K562 (cell line): ENCODE results near the gene CCDC69. TPM values are rescaled to one million over a fixed set of nuclear protein-coding genes. Genes with fewer than 3 reads are reported as not detected.

Experiments
- ATAC-seq: fragments of 200-7000 bp; cut with Tn5 transposase; 3 replicates; pipeline ENCODE4 v1.9.1; 2020; ENCODE audit warnings: moderate library complexity
- BruUV-seq: library from RNA; stranded (reverse); fragments of 400-500 nt; replicated peaks from 2 replicates; lab custom pipeline; 2021; lab: Mats Ljungman, UMichigan
- CTCF ChIA-PET: fragments of 300-600 bp; formaldehyde crosslinking; extraction: SDS; loops from one replicate; lab custom pipeline; 2021; ENCODE audit warnings: low intra/inter-chr PET ratio; lab: Yijun Ruan, JAX
- POLR2A ChIA-PET: fragments of 300-600, 350-650 bp; sonication (Branson Sonifier 250); formaldehyde crosslinking; extraction: SDS; loops from one replicate; lab custom pipeline; 2021; ENCODE audit warnings: antibody characterized with exemption, inconsistent platforms; lab: Yijun Ruan, JAX
- DNase-seq, 4 experiments: peaks; one replicate each; pipeline versions ENCODE4 v3.0.0 to v3.0.0-alpha.2; 2011 to 2018; ENCODE audit warnings: low spot score in 3 of 4, mixed read lengths in 3 of 4; ENCODE audit errors: extremely low read depth in 1 of 4
- FAIRE-seq: peaks from 2 replicates; lab custom pipeline; 2011; peaks lifted over from hg19 to GRCh38; lab: Jason Lieb, UNC
- H2AFZ ChIP-seq: 2 replicates; pipeline ENCODE4 v1.6.0; 2011; ENCODE audit warnings: low read depth, low read length, control low read depth, inconsistent platforms
- H3K27ac ChIP-seq: fragments of 200-600 bp; 3 replicates; pipeline ENCODE4 v1.8.0; 2011; ENCODE audit warnings: low read depth, mild to moderate bottlenecking, control low read depth, inconsistent platforms, low read length, moderate library complexity, mixed read lengths; ENCODE audit errors: extremely low read depth
- H3K27me3 ChIP-seq, 2 experiments: fragments of 300-600 bp in 1 of 2; 2 replicates in 1 of 2; 3 replicates in 1 of 2; pipeline versions ENCODE4 v1.6.0 to v1.8.0; 2011; ENCODE audit warnings: inconsistent platforms in 2 of 2, low read length in 2 of 2, mild to moderate bottlenecking in 1 of 2, mixed read lengths in 1 of 2, moderate library complexity in 1 of 2; ENCODE audit not compliant: control insufficient read depth in 2 of 2, insufficient read depth in 2 of 2
- H3K36me3 ChIP-seq: fragments of 300-600 bp; 3 replicates; pipeline ENCODE4 v1.8.0; 2011; ENCODE audit warnings: mild to moderate bottlenecking, low read length, inconsistent platforms; ENCODE audit not compliant: control insufficient read depth, insufficient read depth
- H3K4me1 ChIP-seq, 2 experiments: fragments of 200-600 bp in 1 of 2; replicated peaks in 1 of 2; 2 replicates in 1 of 2; 3 replicates in 1 of 2; pipeline versions ENCODE4 v1.5.1 to v1.8.0; 2011; ENCODE audit warnings: inconsistent platforms in 2 of 2, low read length in 2 of 2, mild to moderate bottlenecking in 1 of 2, mixed read lengths in 1 of 2, moderate library complexity in 1 of 2; ENCODE audit not compliant: control insufficient read depth in 2 of 2, insufficient read depth in 2 of 2
- H3K4me2 ChIP-seq: 2 replicates; pipeline ENCODE4 v1.6.1; 2011; ENCODE audit warnings: low read length, control low read depth, inconsistent platforms, mixed read lengths; ENCODE audit not compliant: insufficient read depth
- H3K4me3 ChIP-seq: fragments of 200-600 bp; sonication (generic), shearing (Covaris generic); 2 replicates; pipeline ENCODE4 v1.5.1; 2016; ENCODE audit warnings: control low read depth, inconsistent platforms
- H3K79me2 ChIP-seq: fragments of 200-600 bp; 3 replicates; pipeline ENCODE4 v1.8.0; 2011; ENCODE audit warnings: low read length, inconsistent platforms; ENCODE audit not compliant: control insufficient read depth, insufficient read depth
- H3K9ac ChIP-seq, 2 experiments: 2 replicates each; pipeline versions ENCODE4 v1.6.0 to v1.6.1; 2011; ENCODE audit warnings: low read depth in 2 of 2, low read length in 2 of 2, control low read depth in 1 of 2, inconsistent platforms in 1 of 2, mild to moderate bottlenecking in 1 of 2, mixed read lengths in 1 of 2; ENCODE audit not compliant: insufficient read depth in 1 of 2
- H3K9me1 ChIP-seq: one replicate; pipeline ENCODE4 v1.6.0; 2011; ENCODE audit warnings: inconsistent platforms, mild to moderate bottlenecking, low read length, moderate library complexity; ENCODE audit not compliant: control insufficient read depth, insufficient read depth
- H3K9me3 ChIP-seq: replicated peaks from 2 replicates; pipeline ENCODE4 v1.5.1; 2011; ENCODE audit warnings: low read depth, low read length, inconsistent platforms; ENCODE audit not compliant: control insufficient read depth, insufficient read depth
- H4K20me1 ChIP-seq: replicated peaks from 2 replicates; pipeline ENCODE4 v1.6.1; 2011; ENCODE audit warnings: low read length, inconsistent platforms, mixed read lengths; ENCODE audit not compliant: control insufficient read depth, insufficient read depth
- BRD9 ChIP-seq: fragments of 450-650 bp; IDR thresholded peaks from 2 replicates; pipeline ENCODE4 v1.6.1; 2018; ENCODE audit warnings: low read depth; ENCODE audit not compliant: partially characterized antibody
- C11orf30 ChIP-seq: fragments of 450-650 bp; IDR thresholded peaks from 2 replicates; pipeline ENCODE4 v1.6.1; 2016; ENCODE audit warnings: low read depth, mild to moderate bottlenecking
- CBX2 ChIP-seq: fragments of 200-600 bp; sonication (generic); IDR thresholded peaks from one replicate; pipeline ENCODE4 v1.6.1; 2012; ENCODE audit warnings: mild to moderate bottlenecking, low read length, inconsistent platforms; ENCODE audit not compliant: insufficient read depth, poor library complexity, severe bottlenecking
- CEBPB ChIP-seq: fragments of 450-650 bp; IDR thresholded peaks from 2 replicates; pipeline ENCODE4 v1.6.1; 2016; ENCODE audit warnings: missing genetic modification characterization, missing compliant biosample characterization
- DNMT1 ChIP-seq: fragments of 450-650 bp; IDR thresholded peaks from 2 replicates; pipeline ENCODE4 v1.6.1; 2016; ENCODE audit warnings: antibody characterized with exemption, mild to moderate bottlenecking
- E2F4 ChIP-seq: sonication (generic); formaldehyde crosslinking; IDR thresholded peaks from 2 replicates; pipeline ENCODE4 v1.8.0; 2022; ENCODE audit warnings: mild to moderate bottlenecking, low read depth, missing genetic modification reagents
- FOSL1 ChIP-seq: fragments of 200-800 bp; sonication (Bioruptor generic); conservative IDR thresholded peaks from 2 replicates; pipeline ENCODE4 v1.6.1; 2016; ENCODE audit warnings: missing genetic modification characterization, missing compliant biosample characterization
- TOE1 ChIP-seq, 2 experiments: fragments of 450-650 bp in 1 of 2; sonication (generic) in 1 of 2; formaldehyde crosslinking in 1 of 2; IDR thresholded peaks; 2 replicates each; pipeline versions ENCODE4 v1.7.1 to v1.8.0; 2016 to 2022; ENCODE audit warnings: borderline replicate concordance in 2 of 2, mild to moderate bottlenecking in 2 of 2, antibody characterized with exemption in 1 of 2, inconsistent platforms in 1 of 2, low read depth in 1 of 2, missing genetic modification reagents in 1 of 2, moderate library complexity in 1 of 2
- ZMIZ1 ChIP-seq, 2 experiments: fragments of 150-350 bp in 1 of 2; IDR thresholded peaks; 2 replicates each; pipeline ENCODE4 v1.6.1; 2012 to 2016; ENCODE audit warnings: low read depth in 2 of 2, low read length in 2 of 2, mild to moderate bottlenecking in 1 of 2, moderate library complexity in 1 of 2
- ZNF134 ChIP-seq: fragments of 250-450 bp; sonication (Bioruptor Pico); conservative IDR thresholded peaks from 2 replicates; pipeline ENCODE4 v1.4.0; 2020
- ZNF174 ChIP-seq: fragments of 250-450 bp; sonication (Bioruptor Pico); IDR thresholded peaks from 2 replicates; pipeline ENCODE4 v1.4.0; 2020; ENCODE audit warnings: mild to moderate bottlenecking
- ZNF766 ChIP-seq: fragments of 200-800 bp; sonication (Bioruptor generic); conservative IDR thresholded peaks from 2 replicates; pipeline ENCODE4 v1.6.1; 2016; ENCODE audit warnings: missing genetic modification characterization, missing compliant biosample characterization
- ZNF79 ChIP-seq: fragments of 250-450 bp; sonication (Bioruptor Pico); IDR thresholded peaks from 2 replicates; pipeline ENCODE4 v1.4.0; 2020; ENCODE audit warnings: low read depth, mild to moderate bottlenecking, moderate library complexity
- WGBS: fragments of 100-300 bp; shearing (Covaris generic); methylation state at CpG from one replicate; pipeline ENCODE4 v1.1.6; 2016; ENCODE audit warnings: low coverage, mixed read lengths; ENCODE audit not compliant: insufficient coverage; ENCODE audit errors: missing lambda C conversion rate; 5-methylcytosine and 5-hydroxymethylcytosine counted together
- in situ Hi-C: fragments of 300-500 bp; cut with MboI; formaldehyde crosslinking; loops from 4 replicates; pipeline ENCODE4 v1.15.0; 2018; ENCODE audit warnings: inconsistent platforms, mixed read lengths
- intact Hi-C: fragments of 100-400 bp; cut with micrococcal nuclease; formaldehyde crosslinking; loops from 2 replicates; pipeline ENCODE4 v1.14.2; 2022
- polyA plus RNA-seq, 8 experiments: library from polyadenylated mRNA; depleted of rRNA in 4 of 8; stranded (reverse) in 5 of 8; unstranded in 3 of 8; fragments of >200 nt; fragmentation: Nextera tagmentation in 2 of 8; fragmentation: Illumina TruSeq in 1 of 8; extraction: Ambion mirVana in 2 of 8; extraction: Trizol in 1 of 8; gene quantifications; 2 replicates each; pipeline versions ENCODE4 v1.2.1 to v1.2.3, GENCODE V29; 2011 to 2014; ENCODE audit warnings: inconsistent platforms in 1 of 8, missing spikeins in 1 of 8
- total RNA-seq, 7 experiments: library from RNA; depleted of rRNA in 6 of 7; stranded (reverse); fragments of >200 nt in 6 of 7; fragmentation: Illumina TruSeq in 2 of 7; extraction: Trizol in 2 of 7; gene quantifications; 2 replicates each; pipeline versions ENCODE4 v1.2.1 to v1.2.3, GENCODE V29; 2011 to 2021; ENCODE audit warnings: low replicate concordance in 1 of 7
- TF ChIP-seq, protein P1 (sequence below): sonication (generic); formaldehyde crosslinking; IDR thresholded peaks from 2 replicates; pipeline ENCODE4 v1.8.0; 2022; ENCODE audit warnings: mild to moderate bottlenecking, missing genetic modification reagents

Gene CCDC69
- total and polyA plus RNA-seq, 9 of the 15 experiments (the other 6 are each of a cell fraction or from before 2014, with no cell fraction given) = 0.65 to 12.2 (median 7.6) TPM

DNA sequence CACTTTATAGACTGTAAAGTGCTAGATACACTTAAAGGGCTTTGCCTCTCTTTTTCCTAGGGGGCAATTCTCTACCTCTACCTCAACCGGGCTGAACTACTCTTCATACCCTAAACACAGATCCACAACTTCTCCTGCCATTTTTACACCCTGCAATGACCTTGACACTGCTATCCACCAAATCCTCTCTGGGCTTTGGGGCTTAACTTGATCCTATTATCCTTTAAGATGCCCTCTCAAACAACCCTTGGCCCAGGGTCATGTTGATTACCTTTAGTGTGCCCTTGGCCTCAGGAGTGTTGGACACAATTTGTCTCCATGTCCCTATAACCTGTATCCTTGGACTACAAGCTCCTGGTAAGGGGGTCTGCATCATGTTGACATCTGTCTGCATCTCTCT lies 85.8 kb downstream of the CCDC69 start:
- POLR2A ChIA-PET = no interaction called here
- no peak overlapping the region for H3K9ac ChIP-seq
- ATAC-seq (no peak), DNase-seq (no peak), FAIRE-seq (no peak)
- intact Hi-C loops = no loop called here
- H2AFZ ChIP-seq = no peak overlapping the region
- no peak overlapping the region for H3K4me3 ChIP-seq
- no peaks in the 10 kb centered on the region for H3K9me1 ChIP-seq
- no peaks in the 10 kb centered on the region; the same call in 1 of the 2 replicates for H4K20me1 ChIP-seq
- no TSS peak for BruUV-seq
- no peaks in the 10 kb centered on the region for H3K4me1 ChIP-seq
- H3K27ac ChIP-seq = no peak overlapping the region
- CTCF ChIA-PET = no interaction called here
- WGBS = 10% methylated on average over 1 of the region's 1 CpG
- in situ Hi-C loops = no loop called here
- H3K4me2 ChIP-seq = no peak overlapping the region
- H3K79me2 ChIP-seq = no peaks in the 10 kb centered on the region
- H3K27me3 ChIP-seq = peaks cover 12 to 50% of the 10 kb centered on the region in 2 experiments; a peak in 3 of 5 replicates
- no peaks in the 10 kb centered on the region for H3K36me3 ChIP-seq
- no peaks in the 10 kb centered on the region for H3K9me3 ChIP-seq
- TF ChIP-seq FOSL1 (tag) = no peak
- no peak for TF ChIP-seq ZNF766
- TF ChIP-seq CEBPB (tag) = no peak
- TF ChIP-seq C11orf30 = no peak
- TF ChIP-seq E2F4 (CRISPR knock-in tag) = no peak
- TF ChIP-seq, protein P1, sequence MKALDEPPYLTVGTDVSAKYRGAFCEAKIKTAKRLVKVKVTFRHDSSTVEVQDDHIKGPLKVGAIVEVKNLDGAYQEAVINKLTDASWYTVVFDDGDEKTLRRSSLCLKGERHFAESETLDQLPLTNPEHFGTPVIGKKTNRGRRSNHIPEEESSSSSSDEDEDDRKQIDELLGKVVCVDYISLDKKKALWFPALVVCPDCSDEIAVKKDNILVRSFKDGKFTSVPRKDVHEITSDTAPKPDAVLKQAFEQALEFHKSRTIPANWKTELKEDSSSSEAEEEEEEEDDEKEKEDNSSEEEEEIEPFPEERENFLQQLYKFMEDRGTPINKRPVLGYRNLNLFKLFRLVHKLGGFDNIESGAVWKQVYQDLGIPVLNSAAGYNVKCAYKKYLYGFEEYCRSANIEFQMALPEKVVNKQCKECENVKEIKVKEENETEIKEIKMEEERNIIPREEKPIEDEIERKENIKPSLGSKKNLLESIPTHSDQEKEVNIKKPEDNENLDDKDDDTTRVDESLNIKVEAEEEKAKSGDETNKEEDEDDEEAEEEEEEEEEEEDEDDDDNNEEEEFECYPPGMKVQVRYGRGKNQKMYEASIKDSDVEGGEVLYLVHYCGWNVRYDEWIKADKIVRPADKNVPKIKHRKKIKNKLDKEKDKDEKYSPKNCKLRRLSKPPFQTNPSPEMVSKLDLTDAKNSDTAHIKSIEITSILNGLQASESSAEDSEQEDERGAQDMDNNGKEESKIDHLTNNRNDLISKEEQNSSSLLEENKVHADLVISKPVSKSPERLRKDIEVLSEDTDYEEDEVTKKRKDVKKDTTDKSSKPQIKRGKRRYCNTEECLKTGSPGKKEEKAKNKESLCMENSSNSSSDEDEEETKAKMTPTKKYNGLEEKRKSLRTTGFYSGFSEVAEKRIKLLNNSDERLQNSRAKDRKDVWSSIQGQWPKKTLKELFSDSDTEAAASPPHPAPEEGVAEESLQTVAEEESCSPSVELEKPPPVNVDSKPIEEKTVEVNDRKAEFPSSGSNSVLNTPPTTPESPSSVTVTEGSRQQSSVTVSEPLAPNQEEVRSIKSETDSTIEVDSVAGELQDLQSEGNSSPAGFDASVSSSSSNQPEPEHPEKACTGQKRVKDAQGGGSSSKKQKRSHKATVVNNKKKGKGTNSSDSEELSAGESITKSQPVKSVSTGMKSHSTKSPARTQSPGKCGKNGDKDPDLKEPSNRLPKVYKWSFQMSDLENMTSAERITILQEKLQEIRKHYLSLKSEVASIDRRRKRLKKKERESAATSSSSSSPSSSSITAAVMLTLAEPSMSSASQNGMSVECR (CRISPR knock-in tag) = no peak
- no peak for TF ChIP-seq ZNF79 (CRISPR knock-in tag)
- no peak for TF ChIP-seq CBX2
- no peak for TF ChIP-seq BRD9
- TF ChIP-seq DNMT1 = no peak
- no peak for TF ChIP-seq TOE1 (IDR thresholded peaks at IDR 0.05; ENCODE audit: borderline replicate concordance)
- no peak for TF ChIP-seq TOE1 (CRISPR knock-in tag; IDR thresholded peaks at IDR 0.05; ENCODE audit: borderline replicate concordance, low read depth)
- TF ChIP-seq ZMIZ1 (IDR thresholded peaks at IDR 0.05; ENCODE audit: low read depth in 2 of 2, low read length in 2 of 2) = no peak
- TF ChIP-seq ZNF134 = no peak
- TF ChIP-seq ZNF174 (CRISPR knock-in tag) = no peak
